ENCODE measurements around the gene ATP6V1E1. TPM values are rescaled to one million over a fixed set of nuclear protein-coding genes. Genes with fewer than 3 reads are reported as not detected.
"Not testable (repeated sequence)": the region's sequence is repeated elsewhere in the genome, so short reads cannot be mapped to it uniquely, and the experiment has no call there.

Gene ATP6V1E1
- polyA plus RNA-seq, 3 donors: 114 to 147 (median 144) TPM

- Histone ChIP-seq H3K4me1 (ENCODE audit: control insufficient read depth in 1 of 2, insufficient read depth in 2 of 2, low read length in 2 of 2) (peaks cover 28 to 36% of the 10 kb centered on the region in 2 donors), H3K9me3 (replicated peaks in 1 of 2; ENCODE audit: control insufficient read depth in 1 of 2, insufficient read depth in 1 of 2, low read length in 2 of 2) (no peaks in the 10 kb centered on the region), H3K27ac (ENCODE audit: low read depth in 1 of 2, low read length in 2 of 2) (peak overlapping the region; percentile 97 to 98), H4K20me1 (ENCODE audit: insufficient read depth, low read length) (no peaks in the 10 kb centered on the region), H3K4me2 (replicated peaks; ENCODE audit: extremely low read depth, low read length, poor library complexity, severe bottlenecking) (peak overlapping the region; percentile 90), H3K4me3 (replicated peaks in 1 of 3; ENCODE audit: low read depth in 2 of 3, low read length in 3 of 3) (peak overlapping the region; percentile 77 to 89 (median 84)), H3K79me2 (ENCODE audit: insufficient read depth, low read length) (peaks cover 40% of the 10 kb centered on the region), H2AFZ (ENCODE audit: insufficient read depth, low read depth, low read length, poor library complexity, severe bottlenecking) (peak overlapping the region; percentile 88), H3K36me3 (replicated peaks in 1 of 2; ENCODE audit: control insufficient read depth in 1 of 2, insufficient read depth in 2 of 2, low read length in 2 of 2) (no peaks in the 10 kb centered on the region), H3K9ac (ENCODE audit: insufficient read depth, low read length, poor library complexity, severe bottlenecking) (peak overlapping the region; percentile 97), H3K27me3 (ENCODE audit: control insufficient read depth in 2 of 2, insufficient read depth in 2 of 2, low read length in 2 of 2) (no peaks in the 10 kb centered on the region)
- no peak for TF ChIP-seq CTCF (IDR thresholded peaks at IDR 0.05)
- Mint-ChIP-seq H3K9me3 (peaks cover 0 to 2% (median 0%) of the 10 kb centered on the region in 7 donors), H3K4me3 (peak overlapping the region; percentile 91 to 98), H3K4me1 (peaks cover 34% of the 10 kb centered on the region), H3K36me3 (peaks cover 8 to 9% of the 10 kb centered on the region in 2 donors), H3K27me3 (ENCODE audit: low read depth in 3 of 3) (no peaks in the 10 kb centered on the region), H3K27ac (peak overlapping the region; percentile 98 to 100 (median 99))
- intact Hi-C loops (cut with micrococcal nuclease): loop anchor here (1.0 to 5.0 kb wide), 4 partner anchors 8 to 70 kb away; no protein-coding TSS in a partner anchor
- no peak for DNase-seq
- WGBS (ENCODE audit: insufficient coverage): 67% methylated on average over 3 of the region's 10 CpGs
These were observed 9.1 kb upstream of the ATP6V1E1 start for GRCh38 chr22:17637490-17638181.

- H3K4me1 Mint-ChIP-seq: peaks cover 30% of the 10 kb centered on the region
- H3K27me3 ChIP-seq (ENCODE audit: control insufficient read depth in 2 of 2, insufficient read depth in 2 of 2, low read length in 2 of 2); H3K27ac Mint-ChIP-seq; H3K9ac ChIP-seq (ENCODE audit: insufficient read depth, low read length, poor library complexity, severe bottlenecking); H3K4me3 ChIP-seq (replicated peaks in 1 of 3; ENCODE audit: low read depth in 2 of 3, low read length in 3 of 3); DNase-seq; H3K27me3 Mint-ChIP-seq (ENCODE audit: low read depth in 3 of 3); H4K20me1 ChIP-seq (ENCODE audit: insufficient read depth, low read length); H3K9me3 ChIP-seq (replicated peaks in 1 of 2; ENCODE audit: control insufficient read depth in 1 of 2, insufficient read depth in 1 of 2, low read length in 2 of 2); H3K36me3 ChIP-seq (replicated peaks in 1 of 2; ENCODE audit: control insufficient read depth in 1 of 2, insufficient read depth in 2 of 2, low read length in 2 of 2); H3K4me3 Mint-ChIP-seq; H3K9me3 Mint-ChIP-seq; H3K4me2 ChIP-seq (replicated peaks; ENCODE audit: extremely low read depth, low read length, poor library complexity, severe bottlenecking); H3K36me3 Mint-ChIP-seq; H2AFZ ChIP-seq (ENCODE audit: insufficient read depth, low read depth, low read length, poor library complexity, severe bottlenecking); H3K27ac ChIP-seq (ENCODE audit: low read depth in 1 of 2, low read length in 2 of 2): not testable (repeated sequence)
- intact Hi-C loops (cut with micrococcal nuclease): loop anchor here (5.0 kb wide), 3 partner anchors 35 to 70 kb away; no protein-coding TSS in a partner anchor
- peaks cover 22 to 28% of the 10 kb centered on the region in 2 donors for H3K4me1 ChIP-seq (ENCODE audit: control insufficient read depth in 1 of 2, insufficient read depth in 2 of 2, low read length in 2 of 2)
- 90% methylated on average over 9 of the region's 10 CpGs for WGBS (ENCODE audit: insufficient coverage)
- H3K79me2 ChIP-seq (ENCODE audit: insufficient read depth, low read length): peaks cover 32% of the 10 kb centered on the region
These were observed 8.3 kb upstream of the ATP6V1E1 start for GRCh38 chr22:17636850-17637249.

All from CD14-positive monocyte (primary cell).